ENCODE data around the gene TP53BP1. TPM values are rescaled to one million over a fixed set of nuclear protein-coding genes. Genes with fewer than 3 reads are reported as not detected.

The TP53BP1 gene
- total and polyA plus RNA-seq, 4 donors = 2.7 to 12.0 (median 7.3) TPM

- H3K4me3 ChIP-seq (ENCODE audit: low read depth in 1 of 3, low read length in 3 of 3) = no peak overlapping the region
- no peak for DNase-seq (ENCODE audit: low spot score)
Measured at GRCh38 chr15:43522247-43522646, 29.3 kb upstream of the TP53BP1 start.

DNA sequence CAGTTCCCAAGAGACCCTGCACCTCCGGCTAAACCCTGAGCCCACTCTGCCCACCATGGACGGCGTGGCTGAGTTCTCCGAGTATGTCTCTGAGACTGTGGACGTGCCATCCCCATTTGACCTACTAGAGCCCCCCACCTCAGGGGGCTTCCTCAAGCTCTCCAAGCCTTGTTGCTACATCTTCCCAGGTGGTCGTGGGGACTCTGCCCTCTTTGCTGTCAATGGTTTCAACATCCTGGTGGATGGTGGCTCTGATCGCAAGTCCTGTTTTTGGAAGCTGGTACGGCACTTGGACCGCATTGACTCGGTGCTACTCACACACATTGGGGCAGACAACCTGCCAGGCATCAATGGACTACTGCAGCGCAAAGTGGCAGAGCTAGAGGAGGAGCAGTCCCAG, 28.5 kb upstream of the TP53BP1 start:
- Histone ChIP-seq H3K9me3 (ENCODE audit: control insufficient read depth in 4 of 4, low read length in 3 of 4) (no peaks in the 10 kb centered on the region), H3K9ac (ENCODE audit: low read depth in 1 of 2, low read length in 2 of 2) (no peak overlapping the region), H3K36me3 (ENCODE audit: control insufficient read depth in 4 of 4, insufficient read depth in 3 of 4, low read depth in 1 of 4, low read length in 3 of 4) (no peaks in the 10 kb centered on the region), H3K27me3 (ENCODE audit: control insufficient read depth in 4 of 4, insufficient read depth in 4 of 4, low read length in 3 of 4) (peaks cover 0 to 4% (median under 1%) of the 10 kb centered on the region in 4 donors), H3K27ac (ENCODE audit: low read depth in 1 of 2, low read length in 2 of 2) (no peak overlapping the region), H3K4me1 (ENCODE audit: control insufficient read depth in 4 of 4, insufficient read depth in 4 of 4, low read length in 3 of 4) (peaks cover 0 to 3% (median 0%) of the 10 kb centered on the region in 4 donors), H3K4me3 (ENCODE audit: low read depth in 1 of 3, low read length in 3 of 3) (no peak overlapping the region)
- no peak for DNase-seq (ENCODE audit: low spot score)
- 90% methylated on average over 11 of the region's 11 CpGs for WGBS
- TF ChIP-seq ZBTB33 (IDR thresholded peaks at IDR 0.05) (no peak), YY1 (IDR thresholded peaks at IDR 0.05) (no peak), ATF3 (IDR thresholded peaks at IDR 0.05) (no peak), HNF4A (conservative IDR thresholded peaks at IDR 0.05) (no peak), SP1 (IDR thresholded peaks at IDR 0.05) (no peak), GABPA (IDR thresholded peaks at IDR 0.05 in 1 of 2, conservative IDR thresholded peaks at IDR 0.05 in 1 of 2) (no peak)
- TF ChIP-seq, protein P1, sequence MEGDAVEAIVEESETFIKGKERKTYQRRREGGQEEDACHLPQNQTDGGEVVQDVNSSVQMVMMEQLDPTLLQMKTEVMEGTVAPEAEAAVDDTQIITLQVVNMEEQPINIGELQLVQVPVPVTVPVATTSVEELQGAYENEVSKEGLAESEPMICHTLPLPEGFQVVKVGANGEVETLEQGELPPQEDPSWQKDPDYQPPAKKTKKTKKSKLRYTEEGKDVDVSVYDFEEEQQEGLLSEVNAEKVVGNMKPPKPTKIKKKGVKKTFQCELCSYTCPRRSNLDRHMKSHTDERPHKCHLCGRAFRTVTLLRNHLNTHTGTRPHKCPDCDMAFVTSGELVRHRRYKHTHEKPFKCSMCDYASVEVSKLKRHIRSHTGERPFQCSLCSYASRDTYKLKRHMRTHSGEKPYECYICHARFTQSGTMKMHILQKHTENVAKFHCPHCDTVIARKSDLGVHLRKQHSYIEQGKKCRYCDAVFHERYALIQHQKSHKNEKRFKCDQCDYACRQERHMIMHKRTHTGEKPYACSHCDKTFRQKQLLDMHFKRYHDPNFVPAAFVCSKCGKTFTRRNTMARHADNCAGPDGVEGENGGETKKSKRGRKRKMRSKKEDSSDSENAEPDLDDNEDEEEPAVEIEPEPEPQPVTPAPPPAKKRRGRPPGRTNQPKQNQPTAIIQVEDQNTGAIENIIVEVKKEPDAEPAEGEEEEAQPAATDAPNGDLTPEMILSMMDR (IDR thresholded peaks at IDR 0.05; ENCODE audit: low read depth, low read length, missing input control) = no peak
- TF ChIP-seq, protein P2, sequence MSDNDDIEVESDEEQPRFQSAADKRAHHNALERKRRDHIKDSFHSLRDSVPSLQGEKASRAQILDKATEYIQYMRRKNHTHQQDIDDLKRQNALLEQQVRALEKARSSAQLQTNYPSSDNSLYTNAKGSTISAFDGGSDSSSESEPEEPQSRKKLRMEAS (IDR thresholded peaks at IDR 0.05) = no peak

More at GRCh38 chr15:43522247-43522646, 29.3 kb upstream of the TP53BP1 start:
- no peak overlapping the region for H3K27ac ChIP-seq (ENCODE audit: low read depth in 1 of 2, low read length in 2 of 2)
- TF ChIP-seq RAD21 (IDR thresholded peaks at IDR 0.05) (no peak), HNF4G (IDR thresholded peaks at IDR 0.05) (no peak), REST (IDR thresholded peaks at IDR 0.05) (no peak), JUND (IDR thresholded peaks at IDR 0.05) (no peak), YY1 (IDR thresholded peaks at IDR 0.05) (no peak), ATF3 (IDR thresholded peaks at IDR 0.05) (no peak), FOXA2 (IDR thresholded peaks at IDR 0.05) (no peak), SP1 (IDR thresholded peaks at IDR 0.05) (no peak), EGR1 (IDR thresholded peaks at IDR 0.05; ENCODE audit: low read depth in 2 of 2) (no peak), TAF1 (conservative IDR thresholded peaks at IDR 0.05) (no peak), GABPA (IDR thresholded peaks at IDR 0.05 in 1 of 2, conservative IDR thresholded peaks at IDR 0.05 in 1 of 2) (no peak)
- TF ChIP-seq, protein P2 (IDR thresholded peaks at IDR 0.05) = no peak
- TF ChIP-seq, protein P1 (IDR thresholded peaks at IDR 0.05; ENCODE audit: low read depth, low read length, missing input control) = no peak
- H3K9me3 ChIP-seq (ENCODE audit: control insufficient read depth in 4 of 4, low read length in 3 of 4) = no peaks in the 10 kb centered on the region
- H3K36me3 ChIP-seq (ENCODE audit: control insufficient read depth in 4 of 4, insufficient read depth in 3 of 4, low read depth in 1 of 4, low read length in 3 of 4) = no peaks in the 10 kb centered on the region
- peaks cover 0 to 3% (median 0%) of the 10 kb centered on the region in 4 donors for H3K4me1 ChIP-seq (ENCODE audit: control insufficient read depth in 4 of 4, insufficient read depth in 4 of 4, low read length in 3 of 4)
- WGBS = 83% methylated on average over 9 of the region's 9 CpGs
- H3K9ac ChIP-seq (ENCODE audit: low read depth in 1 of 2, low read length in 2 of 2) = no peak overlapping the region
- peaks cover 0 to 4% (median under 1%) of the 10 kb centered on the region in 4 donors for H3K27me3 ChIP-seq (ENCODE audit: control insufficient read depth in 4 of 4, insufficient read depth in 4 of 4, low read length in 3 of 4)
